CD4-positive, alpha-beta T cell (primary cell): ENCODE data around the gene AKR1C2. TPM values are rescaled to one million over a fixed set of nuclear protein-coding genes. Genes with fewer than 3 reads are reported as not detected.

Experiments
- ATAC-seq: fragments of 200-7000 bp; cut with Tn5 transposase; one replicate; pipeline ENCODE4 v1.10.0; 2022; ENCODE audit warnings: mild to moderate bottlenecking; ENCODE audit not compliant: poor library complexity
- CTCF ChIA-PET: fragments of 350-600 bp; sonication (Branson Sonifier 250); formaldehyde crosslinking; loops from one replicate; lab custom pipeline; 2021; ENCODE audit warnings: antibody characterized with exemption, inconsistent platforms; lab: Charles Lee
- POLR2A ChIA-PET: fragments of 350-600 bp; sonication (Branson Sonifier 250); formaldehyde crosslinking; loops from one replicate; lab custom pipeline; 2021; ENCODE audit warnings: antibody characterized with exemption, inconsistent platforms; lab: Charles Lee
- DNase-seq, 14 experiments: peaks; one replicate each; pipeline ENCODE4 v3.0.0-alpha.2; 2013 to 2020; ENCODE audit warnings: mixed read lengths in 2 of 14
- H3K27ac ChIP-seq, 2 donors: one replicate each; pipeline versions ENCODE4 v1.5.1 to v1.7.0; 2013; ENCODE audit warnings: low read length in 2 of 2, low read depth in 1 of 2, mild to moderate bottlenecking in 1 of 2
- H3K27me3 ChIP-seq, 2 experiments: 1 replicate in 1 of 2; 2 replicates in 1 of 2; pipeline versions ENCODE4 v1.6.1 to v1.7.0; 2013; ENCODE audit warnings: low read length in 2 of 2, control low read depth in 1 of 2, mild to moderate bottlenecking in 1 of 2, moderate library complexity in 1 of 2; ENCODE audit not compliant: insufficient read depth in 2 of 2, control insufficient read depth in 1 of 2
- H3K36me3 ChIP-seq: one replicate; pipeline ENCODE4 v1.6.1; 2013; ENCODE audit warnings: low read length, control low read depth; ENCODE audit not compliant: insufficient read depth
- H3K4me1 ChIP-seq: one replicate; pipeline ENCODE4 v1.6.1; 2013; ENCODE audit warnings: low read length, control low read depth; ENCODE audit not compliant: insufficient read depth
- H3K4me3 ChIP-seq: one replicate; pipeline ENCODE4 v1.5.1; 2013; ENCODE audit warnings: mild to moderate bottlenecking, low read length, moderate library complexity
- H3K9me3 ChIP-seq, 2 experiments: 1 replicate in 1 of 2; 2 replicates in 1 of 2; pipeline versions ENCODE4 v1.6.1 to v1.7.0; 2013; ENCODE audit warnings: low read length in 2 of 2, mild to moderate bottlenecking in 2 of 2, control low read depth in 1 of 2, moderate library complexity in 1 of 2; ENCODE audit not compliant: control insufficient read depth in 1 of 2, insufficient read depth in 1 of 2
- H3K27ac Mint-ChIP-seq: one replicate; pipeline ENCODE4 v1.8.0; 2020; ENCODE audit warnings: mixed read lengths
- H3K27me3 Mint-ChIP-seq: one replicate; pipeline ENCODE4 v1.8.0; 2021; ENCODE audit warnings: mixed read lengths
- H3K36me3 Mint-ChIP-seq: one replicate; pipeline ENCODE4 v1.8.0; 2021; ENCODE audit warnings: low read depth, mixed read lengths
- H3K4me1 Mint-ChIP-seq: one replicate; pipeline ENCODE4 v1.8.0; 2021; ENCODE audit warnings: low read depth, mixed read lengths
- H3K4me3 Mint-ChIP-seq: one replicate; pipeline ENCODE4 v1.8.0; 2020; ENCODE audit warnings: mild to moderate bottlenecking, mixed read lengths
- H3K9me3 Mint-ChIP-seq: one replicate; pipeline ENCODE4 v1.8.0; 2020; ENCODE audit warnings: mixed read lengths
- CTCF ChIP-seq: fragments of 200-600 bp; IDR thresholded peaks from one replicate; pipeline ENCODE4 v1.8.0; 2022; ENCODE audit warnings: antibody characterized with exemption, mild to moderate bottlenecking
- intact Hi-C, 2 experiments: fragments of 100-400 bp; cut with DNase I in 1 of 2; cut with micrococcal nuclease in 1 of 2; formaldehyde crosslinking; loops; one replicate each; pipeline versions ENCODE4 v1.15.1 to v1.9.0; 2023 to 2025; cut with DNase I, micrococcal nuclease
- total RNA-seq, 174 experiments: library from RNA in 2 of 174; stranded (reverse) in 2 of 174; gene quantifications; one replicate each; pipeline ENCODE4 v1.2.3 and lab custom pipeline; 2021 to 2026

Gene AKR1C2
- total RNA-seq, 2 experiments from 2014 or later = 0.41 TPM; not detected in 1

GRCh38 chr10:5046410-5046809, 42.8 kb upstream of the AKR1C2 start:
- no peaks in the 10 kb centered on the region for H3K4me1 Mint-ChIP-seq
- no peaks in the 10 kb centered on the region for H3K36me3 Mint-ChIP-seq
- CTCF ChIA-PET = no interaction called here
- ATAC-seq = no peak
- H3K27me3 Mint-ChIP-seq = no peaks in the 10 kb centered on the region
- Histone ChIP-seq H3K9me3 (no peaks in the 10 kb centered on the region), H3K36me3 (no peaks in the 10 kb centered on the region), H3K27ac (no peak overlapping the region), H3K4me3 (no peak overlapping the region), H3K27me3 (no peaks in the 10 kb centered on the region), H3K4me1 (no peaks in the 10 kb centered on the region)
- H3K27ac Mint-ChIP-seq = no peak overlapping the region
- no peaks in the 10 kb centered on the region for H3K9me3 Mint-ChIP-seq
- POLR2A ChIA-PET = no interaction called here
- no peak for DNase-seq
- no peak overlapping the region for H3K4me3 Mint-ChIP-seq
- no peak for TF ChIP-seq CTCF
- intact Hi-C loops = no loop called here

- no peaks in the 10 kb centered on the region for H3K36me3 ChIP-seq
- Mint-ChIP-seq H3K9me3 (no peaks in the 10 kb centered on the region), H3K36me3 (no peaks in the 10 kb centered on the region), H3K27me3 (no peaks in the 10 kb centered on the region), H3K27ac (no peak overlapping the region), H3K4me3 (no peak overlapping the region), H3K4me1 (no peaks in the 10 kb centered on the region)
- CTCF ChIA-PET = no interaction called here
- no peaks in the 10 kb centered on the region for H3K27me3 ChIP-seq
- no peaks in the 10 kb centered on the region for H3K4me1 ChIP-seq
- H3K9me3 ChIP-seq = no peaks in the 10 kb centered on the region
- ATAC-seq (no peak), DNase-seq (no peak)
- POLR2A ChIA-PET = no interaction called here
- TF ChIP-seq CTCF = no peak
- H3K4me3 ChIP-seq = no peak overlapping the region
- no peak overlapping the region for H3K27ac ChIP-seq
- intact Hi-C loops = no loop called here
Observed at GRCh38 chr10:5045095-5045494, 41.4 kb upstream of the AKR1C2 start.

GRCh38 chr10:5043716-5044115, 40.1 kb upstream of the AKR1C2 start:
- DNase-seq (no peak), ATAC-seq (no peak)
- H3K4me3 ChIP-seq = no peak overlapping the region
- H3K27ac ChIP-seq = no peak overlapping the region
- intact Hi-C loops = no loop called here
- no peaks in the 10 kb centered on the region for H3K27me3 Mint-ChIP-seq
- POLR2A ChIA-PET = no interaction called here
- H3K9me3 ChIP-seq = no peaks in the 10 kb centered on the region
- H3K27ac Mint-ChIP-seq = no peak overlapping the region
- CTCF ChIA-PET = no interaction called here
- peaks cover 0 to 2% of the 10 kb centered on the region in 2 experiments for H3K27me3 ChIP-seq
- no peak for TF ChIP-seq CTCF
- no peaks in the 10 kb centered on the region for H3K9me3 Mint-ChIP-seq
- H3K36me3 Mint-ChIP-seq = no peaks in the 10 kb centered on the region
- no peaks in the 10 kb centered on the region for H3K4me1 ChIP-seq
- no peaks in the 10 kb centered on the region for H3K36me3 ChIP-seq
- no peak overlapping the region for H3K4me3 Mint-ChIP-seq
- H3K4me1 Mint-ChIP-seq = no peaks in the 10 kb centered on the region
